Measurements from ENCODE around the gene CACNA2D3.
"Not testable (repeated sequence)": the region's sequence is repeated elsewhere in the genome, so short reads cannot be mapped to it uniquely, and the experiment has no call there.

Gene CACNA2D3

DNA sequence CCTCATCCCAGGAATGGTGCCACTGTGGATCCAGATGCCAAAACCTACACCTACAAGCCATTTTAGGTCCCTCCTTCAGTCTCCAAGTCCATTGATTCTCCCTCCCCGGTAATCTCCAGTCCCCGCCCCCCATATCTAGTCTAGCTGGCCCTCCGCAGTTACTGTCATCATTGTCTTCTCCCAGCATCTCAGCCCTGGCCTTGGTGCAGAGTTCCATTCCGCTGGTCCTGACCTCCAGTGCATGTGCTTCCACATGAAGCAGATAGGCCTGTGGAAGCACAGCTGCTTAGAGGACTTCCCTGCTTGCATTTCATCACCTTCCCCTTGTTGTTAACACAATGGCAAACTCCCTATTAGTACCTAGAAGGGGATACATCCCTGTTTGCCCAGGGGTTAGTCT lies 473.7 kb downstream of the CACNA2D3 start:
- DNase-seq, result no peak

DNA sequence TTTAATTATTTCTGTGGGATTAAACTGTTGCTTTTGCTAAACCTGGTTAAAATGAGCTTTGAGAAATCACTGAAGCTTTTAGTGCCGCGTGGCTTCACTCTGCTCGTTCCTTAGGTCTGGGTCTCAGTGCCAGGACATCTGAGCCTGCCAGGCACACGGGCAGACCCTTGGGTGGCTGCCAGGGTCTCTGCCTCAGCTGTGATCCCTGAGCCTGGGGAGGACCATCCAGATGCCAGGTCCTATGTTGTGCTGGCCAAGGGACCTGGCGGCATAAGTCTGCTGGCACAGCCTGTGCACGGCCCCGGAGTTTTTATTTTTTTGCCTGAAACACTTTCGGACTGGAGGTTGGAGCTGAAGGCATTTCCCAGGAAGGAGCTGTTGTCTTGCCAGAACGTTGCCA lies 477.4 kb downstream of the CACNA2D3 start:
- no peak for DNase-seq

DNA sequence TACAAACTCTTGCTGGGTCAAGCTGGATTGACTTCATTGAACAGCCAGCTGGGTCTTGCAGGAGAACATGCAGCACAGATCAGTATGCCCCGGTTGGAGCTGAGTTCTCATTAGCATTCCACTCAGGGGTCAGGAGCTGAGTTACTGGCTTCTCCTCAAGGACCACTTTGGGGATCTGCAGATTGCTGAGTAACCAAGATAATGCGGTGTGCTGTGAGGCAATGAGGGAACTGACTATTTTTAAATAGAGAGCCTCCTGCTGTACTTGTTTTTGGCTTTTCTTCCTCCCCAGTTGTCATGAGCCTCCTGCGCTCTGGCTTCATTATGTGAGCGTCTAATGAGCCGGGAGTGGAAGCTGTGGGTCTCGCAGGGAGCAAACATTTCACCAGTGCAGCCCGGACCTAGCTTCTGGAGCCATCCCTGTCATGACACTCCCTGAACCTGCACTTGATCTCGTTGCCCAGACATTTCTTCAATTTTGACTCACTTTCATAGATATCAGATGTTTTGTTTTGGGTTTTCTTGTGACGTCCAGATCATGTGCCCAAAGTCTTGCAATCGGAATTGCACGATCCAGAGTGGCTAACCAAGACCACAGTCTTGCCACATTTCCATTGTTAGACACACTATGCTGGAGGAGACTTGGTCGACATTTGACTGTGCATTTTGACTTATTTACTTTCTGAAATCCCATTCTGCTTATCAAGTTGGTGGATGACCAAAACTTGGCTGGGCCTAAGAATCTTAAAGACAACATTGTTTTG lies 478.3 kb downstream of the CACNA2D3 start:
- no peak for DNase-seq

DNA sequence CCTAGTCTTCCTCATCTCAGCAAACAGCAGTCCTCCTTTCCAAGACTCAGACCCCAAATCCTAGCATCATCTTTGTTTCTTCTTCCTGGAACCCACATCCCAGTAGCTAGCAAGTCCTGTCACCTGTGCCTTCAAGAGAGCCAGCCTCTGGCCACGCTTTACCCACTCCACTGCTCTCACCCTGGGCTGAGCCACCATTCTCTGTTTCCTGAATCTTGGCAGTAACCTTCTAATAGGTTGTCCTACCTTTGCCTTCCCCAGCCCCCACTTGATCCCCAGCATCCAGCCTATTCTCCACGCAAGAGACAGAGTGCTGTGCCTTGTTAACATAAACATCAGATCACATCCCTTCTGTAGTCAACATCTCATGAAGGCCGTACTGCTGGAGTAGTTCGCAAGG lies 482.1 kb downstream of the CACNA2D3 start:
- no peak for DNase-seq

DNA sequence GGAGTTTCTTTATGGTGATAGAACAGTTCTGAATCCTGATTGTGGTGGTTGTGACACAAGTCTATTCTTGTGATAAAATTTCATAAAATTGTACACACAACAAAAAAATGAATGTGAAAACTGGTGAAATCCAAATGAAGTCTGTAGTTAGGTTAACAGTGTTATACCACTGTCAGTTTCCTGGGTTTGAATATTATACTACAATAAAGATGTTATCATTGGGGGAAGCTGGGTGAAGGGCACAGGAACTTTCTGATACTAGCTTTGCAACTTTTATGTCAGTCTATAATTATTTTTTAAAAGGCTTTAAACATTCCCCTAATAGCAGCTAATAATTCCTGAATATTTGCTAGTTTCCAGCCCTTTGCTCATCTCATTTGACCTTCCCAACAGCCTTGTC lies 485.7 kb downstream of the CACNA2D3 start:
- DNase-seq, result no peak

DNA sequence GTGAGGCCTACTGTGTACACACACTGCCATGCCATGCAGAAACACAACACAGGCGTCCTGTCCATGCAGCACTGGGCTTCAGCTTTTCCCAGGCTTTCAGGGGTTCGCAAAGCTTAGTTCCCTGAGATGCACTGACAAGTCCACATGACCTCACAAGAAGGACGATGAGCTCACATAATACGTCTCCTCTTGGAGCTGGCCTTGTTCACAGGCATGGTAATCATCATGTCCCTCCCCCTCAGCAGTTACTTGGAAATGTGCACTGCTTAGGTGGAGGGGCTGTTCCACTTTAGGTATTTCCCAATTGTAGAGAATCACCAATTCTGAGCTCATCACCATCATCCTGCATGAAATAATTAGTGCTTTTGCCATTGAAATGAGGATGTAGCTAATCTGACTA lies 496.7 kb downstream of the CACNA2D3 start:
- DNase-seq, result no peak

DNA sequence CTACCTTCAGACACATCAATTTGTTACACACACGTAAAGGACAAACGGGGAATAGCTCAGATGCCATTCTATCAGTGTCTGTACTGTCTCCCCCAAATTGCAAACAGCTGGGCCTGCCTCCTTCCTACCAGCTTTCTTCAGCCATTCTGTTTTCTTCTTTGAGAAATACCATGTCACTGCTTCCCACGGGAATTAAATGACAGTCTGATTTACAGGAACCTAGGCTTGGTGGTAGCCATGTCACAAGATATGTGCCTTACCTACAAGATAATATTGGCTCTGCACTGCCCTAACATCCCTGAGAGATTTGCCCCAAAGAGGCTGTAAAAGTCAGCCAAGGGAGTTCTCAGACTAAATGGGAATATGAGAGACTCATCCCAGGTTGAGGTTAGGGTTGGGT lies 497.2 kb downstream of the CACNA2D3 start:
- DNase-seq, result no peak

DNA sequence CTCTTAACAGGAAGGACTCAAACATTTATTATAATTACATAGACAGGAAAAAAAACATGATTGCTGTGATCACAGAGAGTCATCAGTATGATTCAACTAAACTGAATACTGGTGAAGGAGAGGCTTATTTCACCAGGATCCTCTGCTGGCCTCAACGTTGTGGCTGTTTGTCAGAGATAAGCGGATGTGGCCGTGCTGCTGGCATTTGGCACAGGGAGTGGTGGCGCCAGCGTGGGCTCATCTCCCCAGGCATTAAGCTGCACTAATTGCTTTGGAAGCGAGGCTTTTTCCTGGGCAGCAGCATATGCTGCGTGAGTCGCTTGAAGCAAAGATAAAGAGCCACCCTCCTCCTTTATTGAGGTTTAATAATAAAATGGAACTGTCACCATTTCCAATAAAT lies 498.8 kb downstream of the CACNA2D3 start:
- DNase-seq, result no peak

DNA sequence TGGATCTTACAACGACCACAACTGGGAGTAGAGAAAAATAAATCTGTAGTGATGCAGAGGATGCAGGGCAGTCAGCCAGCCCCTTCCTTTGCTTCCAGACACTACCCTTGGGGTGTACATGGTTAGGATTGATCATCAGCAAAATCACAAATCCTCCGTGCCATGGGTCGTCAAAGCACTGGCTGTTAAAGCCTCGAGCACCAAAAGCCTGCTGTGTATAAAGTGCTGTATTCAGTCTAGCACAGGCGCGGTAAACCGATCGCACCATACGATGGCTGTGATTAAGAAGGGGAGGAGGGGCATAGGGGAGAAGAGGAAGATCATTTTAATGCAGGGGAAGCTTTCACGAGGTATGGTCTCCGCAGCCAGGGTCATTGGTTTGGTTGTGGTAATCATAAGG lies 500.3 kb downstream of the CACNA2D3 start:
- no peak for DNase-seq

DNA sequence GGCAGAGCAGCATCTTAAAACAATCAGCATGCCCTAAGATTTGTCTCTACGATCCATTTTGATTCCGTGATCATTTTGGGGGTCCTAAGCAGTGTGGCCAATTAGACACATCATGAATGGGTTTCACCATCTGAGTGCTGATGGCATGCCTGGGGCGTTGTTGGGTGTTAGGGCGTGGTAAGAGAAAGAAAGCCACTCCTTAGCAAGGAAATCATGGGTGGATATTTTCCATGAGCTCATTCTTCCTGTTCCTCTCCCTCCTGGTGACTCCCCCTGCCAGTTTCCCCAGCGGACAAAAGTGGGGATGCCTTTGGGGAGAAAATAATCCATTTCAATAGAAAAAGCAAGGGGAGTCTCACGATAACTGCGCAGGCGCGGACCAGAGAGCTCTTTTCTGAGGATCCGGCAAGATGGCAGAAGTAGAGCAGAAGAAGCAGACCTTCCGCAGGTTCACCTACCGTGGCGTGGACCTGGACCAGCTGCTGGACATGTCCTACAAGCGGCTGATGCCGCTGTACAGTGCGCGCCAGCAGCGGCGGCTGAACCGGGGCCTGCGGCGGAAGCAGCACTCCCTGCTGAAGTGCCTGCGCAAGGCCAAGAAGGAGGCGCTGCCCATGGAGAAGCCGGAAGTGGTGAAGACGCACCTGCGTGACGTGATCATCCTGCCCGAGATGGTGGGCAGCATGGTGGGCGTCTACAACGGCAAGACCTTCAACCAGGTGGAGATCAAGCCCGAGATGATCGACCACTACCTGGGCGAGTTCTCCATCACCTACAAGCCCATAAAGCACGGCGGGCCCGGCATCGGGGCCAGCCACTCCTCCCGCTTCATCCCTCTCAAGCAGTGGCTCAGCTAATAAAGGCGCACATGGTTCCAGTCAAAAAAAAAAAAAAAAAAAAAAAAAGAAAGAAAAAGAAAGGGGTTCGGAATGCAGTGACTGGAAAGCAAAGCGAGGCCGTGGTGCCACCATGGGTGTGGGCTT lies 503.7 kb downstream of the CACNA2D3 start:
- DNase-seq, result no peak

DNA sequence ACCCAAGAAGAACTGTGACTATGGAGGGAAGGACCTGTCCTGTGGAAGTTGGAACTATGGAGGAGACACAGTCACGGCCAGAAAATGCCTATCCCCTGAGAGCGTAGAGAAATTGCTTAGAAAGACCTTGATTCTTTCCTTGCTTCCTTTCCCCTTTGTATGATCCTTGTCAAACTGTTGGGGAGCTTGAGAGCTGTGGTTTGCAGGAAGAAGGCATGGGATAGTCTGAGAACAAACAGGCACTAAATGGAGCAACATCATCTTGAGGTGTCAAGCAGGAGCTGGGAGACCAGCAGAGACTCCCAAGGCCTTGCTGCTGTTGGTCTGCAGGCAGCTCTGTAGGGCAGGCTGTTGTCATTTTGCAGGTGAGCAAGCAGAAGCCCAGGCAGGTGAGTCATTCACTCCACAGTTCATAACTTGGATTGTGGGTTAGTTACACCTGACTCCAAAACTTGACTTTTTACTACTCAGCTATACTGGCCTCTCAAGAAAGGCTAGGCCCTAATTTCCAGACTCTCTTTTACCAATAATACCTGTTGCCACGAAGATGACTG lies 506.6 kb downstream of the CACNA2D3 start:
- DNase-seq, result no peak

DNA sequence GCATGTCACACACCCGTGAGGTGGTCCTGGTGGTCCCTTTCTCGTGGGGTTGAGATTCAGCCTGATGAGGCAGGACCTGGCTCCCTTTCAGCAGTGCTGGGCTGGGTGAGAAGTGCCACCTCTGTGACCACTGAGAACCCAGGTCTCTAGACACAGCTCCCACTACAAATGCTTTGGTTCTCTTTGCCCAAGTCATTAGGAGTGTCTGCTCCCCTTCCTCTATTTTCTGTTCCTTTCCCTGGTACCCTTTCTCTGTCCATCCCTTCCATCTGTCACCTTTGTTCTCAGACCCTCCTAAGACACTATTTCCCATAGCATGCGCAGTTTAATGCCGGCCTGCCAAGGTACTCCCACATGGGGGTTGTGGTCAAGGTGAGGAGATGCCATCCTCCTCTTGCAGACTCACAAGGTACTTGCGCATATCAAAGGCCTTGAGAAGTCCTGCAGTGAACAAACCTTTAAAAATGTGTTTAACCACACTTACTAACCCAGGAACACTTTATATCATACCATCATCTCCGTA lies 507.8 kb downstream of the CACNA2D3 start:
- DNase-seq, result no peak

DNA sequence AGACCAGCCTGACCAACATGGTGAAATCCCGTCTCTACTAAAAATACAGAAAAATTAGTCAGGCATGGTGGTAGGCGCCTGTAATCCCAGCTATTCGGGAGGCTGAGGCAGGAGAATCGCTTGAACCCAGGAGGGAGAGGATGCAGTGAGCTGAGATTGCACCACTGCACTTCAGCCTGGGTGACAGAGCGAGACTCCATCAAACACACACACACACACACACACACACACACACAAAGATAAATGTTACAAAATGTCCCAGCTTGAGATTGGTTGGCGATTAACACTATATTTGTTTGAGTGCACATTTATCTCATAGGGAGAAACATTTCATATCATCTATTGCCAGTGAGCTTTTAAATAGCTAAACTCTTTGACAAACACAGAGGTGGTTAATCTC lies 508.6 kb downstream of the CACNA2D3 start:
- DNase-seq, result not testable (repeated sequence)

DNA sequence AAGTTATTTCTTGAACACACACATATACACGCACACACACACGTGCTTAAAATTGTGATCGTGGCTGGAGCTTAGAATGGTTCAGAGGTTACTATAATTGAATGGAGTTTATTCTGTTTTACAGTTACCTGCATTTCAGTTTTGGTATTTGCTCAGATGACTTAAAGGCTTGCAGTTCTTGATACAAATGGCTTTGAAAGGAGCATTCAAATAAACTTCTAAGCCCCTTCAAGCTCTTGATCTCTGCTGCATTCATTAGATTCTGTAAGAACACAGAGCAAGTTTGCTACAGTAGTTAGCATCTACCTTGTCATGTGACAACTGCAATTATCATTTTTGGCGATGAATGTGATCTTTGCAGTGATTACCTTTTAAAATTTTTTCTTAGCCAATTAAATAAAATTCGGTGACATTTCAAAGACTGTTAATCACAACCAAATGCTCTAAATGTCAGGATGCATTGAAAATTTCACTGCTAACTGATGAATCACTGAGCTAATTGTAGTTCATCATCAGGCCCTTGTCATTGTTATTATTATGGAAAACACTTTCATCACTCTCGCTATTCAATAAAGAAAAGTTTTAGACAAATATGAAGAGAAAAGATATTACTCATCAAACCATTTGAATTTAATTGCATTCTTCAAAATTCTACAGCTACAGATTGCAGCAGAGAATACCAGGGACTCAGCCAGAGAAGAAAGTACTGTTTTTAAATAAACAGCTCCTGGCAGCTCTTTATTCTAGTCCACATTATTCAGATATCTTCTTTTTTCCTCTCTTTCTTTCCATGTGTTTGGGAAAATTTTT lies 509.4 kb downstream of the CACNA2D3 start:
- DNase-seq, result no peak

DNA sequence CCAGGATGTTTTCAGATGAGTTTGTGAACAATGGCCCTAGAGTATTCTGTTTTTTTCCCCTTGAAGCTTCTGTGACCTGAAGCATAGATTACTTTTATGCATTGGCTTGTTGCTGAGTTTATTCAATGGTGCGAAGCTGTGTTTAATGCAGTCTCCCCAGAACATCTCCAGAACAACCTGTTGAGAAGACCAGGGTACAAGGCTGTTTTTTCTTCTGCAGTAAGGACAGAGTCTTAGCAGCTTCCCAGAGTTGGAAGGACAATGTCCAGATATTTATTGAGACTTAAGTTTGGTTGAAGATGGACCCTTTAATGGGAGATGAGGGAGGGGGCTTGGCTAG lies 509.9 kb downstream of the CACNA2D3 start:
- no peak for DNase-seq

DNA sequence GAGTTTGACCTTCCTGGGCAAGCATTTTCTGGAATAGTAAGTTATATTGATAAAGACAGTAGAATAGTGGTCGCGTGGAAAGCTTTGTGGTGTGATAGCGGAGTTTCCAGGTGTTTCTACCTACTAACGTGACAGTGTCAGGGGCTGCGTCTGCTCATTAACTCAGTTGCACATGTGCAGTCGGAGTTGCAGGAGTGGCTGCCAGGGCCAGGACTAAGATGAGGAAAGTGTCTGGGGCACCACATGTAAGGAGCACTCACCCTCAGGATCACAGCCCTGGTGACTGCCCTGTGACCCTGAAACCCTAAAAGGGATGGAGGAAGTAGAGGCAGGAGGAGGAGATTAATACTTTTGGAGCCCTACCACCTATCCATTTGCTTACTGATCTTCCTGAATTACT lies 510.5 kb downstream of the CACNA2D3 start:
- no peak for DNase-seq

DNA sequence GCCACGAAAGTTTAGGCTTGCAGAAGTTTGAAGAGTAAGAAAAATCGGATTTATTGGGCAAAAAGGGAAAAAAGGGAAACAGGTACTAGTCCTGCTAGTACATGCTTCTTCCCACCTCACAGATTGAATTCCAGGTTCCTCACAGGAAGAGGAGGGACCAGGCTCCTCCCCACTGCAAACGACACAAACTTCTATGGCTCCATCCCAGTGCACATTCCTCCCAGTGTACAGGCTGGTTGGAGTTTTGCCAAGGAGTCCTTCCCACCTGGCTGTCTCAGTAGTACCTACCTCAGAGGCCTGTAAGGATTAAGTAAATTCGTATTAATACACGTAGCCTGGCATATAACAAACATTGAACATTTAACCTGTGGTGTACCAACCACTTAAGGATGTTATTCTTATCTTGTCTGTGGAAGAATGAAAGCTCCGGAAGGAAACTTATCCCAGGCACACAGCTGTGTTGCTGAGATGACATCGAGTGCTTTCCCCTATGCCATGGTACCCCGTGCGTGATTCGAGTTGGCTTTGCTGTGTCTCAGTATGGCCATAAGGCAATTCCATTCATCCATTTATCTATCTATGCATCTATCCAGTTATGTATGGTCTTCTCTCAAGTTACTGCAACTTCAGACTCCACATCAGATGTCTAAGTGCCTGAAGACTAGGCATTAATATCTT lies 511.2 kb downstream of the CACNA2D3 start:
- DNase-seq, result no peak

DNA sequence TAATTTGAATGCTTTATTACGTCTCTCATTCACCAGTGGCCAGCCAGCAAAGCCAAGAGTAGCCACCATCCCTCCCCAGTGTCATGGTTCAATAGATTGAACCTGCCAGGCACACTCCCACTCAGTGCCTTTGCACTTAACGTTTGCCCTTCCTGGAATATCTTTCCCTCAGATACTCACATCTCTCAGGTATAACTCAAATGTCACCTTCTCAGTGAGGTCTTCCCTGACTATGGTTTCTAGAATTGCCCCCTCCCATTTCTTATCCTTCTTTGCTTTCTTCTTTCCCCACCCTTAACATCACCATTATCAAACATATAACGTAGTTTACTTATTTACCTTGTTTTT lies 511.7 kb downstream of the CACNA2D3 start:
- no peak for DNase-seq

DNA sequence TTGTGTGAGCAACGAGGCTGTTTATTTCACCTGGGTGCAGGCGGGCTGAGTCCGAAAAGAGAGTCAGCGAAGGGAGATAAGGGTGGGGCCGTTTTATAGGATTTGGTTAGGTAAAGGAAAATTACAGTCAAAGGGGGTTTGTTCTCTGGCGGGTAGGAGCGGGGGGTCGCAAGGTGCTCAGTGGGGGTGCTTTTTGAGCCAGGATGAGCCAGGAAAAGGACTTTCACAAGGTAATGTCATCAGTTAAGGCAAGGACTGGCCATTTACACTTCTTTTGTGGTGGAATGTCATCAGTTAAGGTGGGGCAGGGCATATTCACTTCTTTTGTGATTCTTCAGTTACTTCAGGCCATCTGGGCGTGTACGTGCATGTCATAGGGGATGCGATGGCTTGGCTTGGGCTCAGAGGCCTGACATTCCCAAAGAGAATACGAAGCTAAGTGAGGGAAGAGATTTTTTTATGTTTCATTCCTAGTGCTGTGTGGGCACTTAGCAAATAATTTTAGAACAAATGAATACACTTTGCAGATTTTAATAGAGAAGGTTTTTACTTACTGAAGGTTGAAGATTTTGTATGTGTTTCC lies 517.5 kb downstream of the CACNA2D3 start:
- not testable (repeated sequence) for DNase-seq

DNA sequence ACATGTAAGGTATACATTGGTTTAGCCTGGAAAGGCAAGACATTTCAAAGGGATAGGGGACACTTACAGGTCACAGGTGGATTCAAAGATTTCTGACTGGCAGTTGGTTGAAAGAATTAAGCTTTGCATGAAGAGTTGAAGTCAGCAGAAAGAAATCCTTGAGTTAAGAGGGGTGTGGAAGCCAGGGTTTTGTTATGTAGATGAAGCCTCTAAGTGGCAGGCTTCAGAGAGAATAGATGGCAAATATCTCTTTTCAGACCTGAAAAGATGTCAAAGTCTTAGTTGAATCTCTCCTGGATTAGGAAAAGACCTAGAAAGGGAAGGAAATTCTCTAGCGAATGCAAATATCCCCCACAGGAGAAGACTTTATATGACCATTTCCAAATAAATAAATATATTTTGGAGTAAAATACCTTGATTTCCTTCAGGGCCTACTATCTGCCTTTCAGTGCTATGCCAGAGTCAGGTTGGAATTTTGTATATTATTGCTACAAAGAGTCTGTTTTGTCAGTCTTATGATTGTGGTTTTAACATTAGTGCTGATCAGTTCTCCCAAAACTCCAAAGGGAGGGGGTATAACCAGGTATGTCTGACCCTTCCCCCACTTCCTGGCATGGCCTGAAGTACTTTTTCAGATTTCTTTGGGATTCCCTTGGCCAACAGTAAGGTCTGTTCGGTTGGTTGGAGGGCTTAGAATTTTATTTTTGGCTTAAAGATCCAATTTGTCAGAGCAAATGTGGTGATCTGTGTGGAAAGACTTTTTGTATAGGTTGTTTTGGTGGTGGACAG lies 519.1 kb downstream of the CACNA2D3 start:
- no peak for DNase-seq

DNA sequence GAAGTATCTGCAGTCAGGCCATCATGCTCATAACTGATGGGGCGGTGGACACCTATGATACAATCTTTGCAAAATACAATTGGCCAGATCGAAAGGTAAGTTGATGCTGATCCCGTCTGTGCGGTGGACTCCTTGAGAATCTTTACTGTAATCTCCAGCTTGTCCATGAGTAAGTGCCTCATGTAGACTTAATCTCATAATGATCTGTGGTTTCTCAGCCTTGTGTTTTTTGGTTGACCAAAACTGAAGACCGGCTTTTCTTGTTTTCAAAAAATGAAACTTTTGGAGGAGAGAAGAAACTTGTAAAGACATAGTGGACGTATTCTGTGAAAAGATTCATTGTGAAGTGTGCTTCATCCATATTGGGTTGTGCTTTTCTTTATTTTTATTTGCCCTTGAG lies 519.8 kb downstream of the CACNA2D3 start:
- DNase-seq, result no peak

Data from activated naive CD4-positive, alpha-beta T cell treated with anti-CD3 and anti-CD28 coated beads, Interleukin-2, amount 50 U/mL, for 16 hours (primary cell).